ENCODE data around the gene RPS24.

The RPS24 gene

GRCh38 chr10:78079411-78079810 lies 45.7 kb downstream of the RPS24 start:
- Mint-ChIP-seq H3K9me3 (no peaks in the 10 kb centered on the region), H3K27ac (no peak overlapping the region), H3K4me1 (no peaks in the 10 kb centered on the region), H3K4me3 (no peak overlapping the region), H3K36me3 (no peaks in the 10 kb centered on the region)
- DNase-seq (ENCODE audit: low spot score in 2 of 2) (no peak), ATAC-seq (no peak)

DNA sequence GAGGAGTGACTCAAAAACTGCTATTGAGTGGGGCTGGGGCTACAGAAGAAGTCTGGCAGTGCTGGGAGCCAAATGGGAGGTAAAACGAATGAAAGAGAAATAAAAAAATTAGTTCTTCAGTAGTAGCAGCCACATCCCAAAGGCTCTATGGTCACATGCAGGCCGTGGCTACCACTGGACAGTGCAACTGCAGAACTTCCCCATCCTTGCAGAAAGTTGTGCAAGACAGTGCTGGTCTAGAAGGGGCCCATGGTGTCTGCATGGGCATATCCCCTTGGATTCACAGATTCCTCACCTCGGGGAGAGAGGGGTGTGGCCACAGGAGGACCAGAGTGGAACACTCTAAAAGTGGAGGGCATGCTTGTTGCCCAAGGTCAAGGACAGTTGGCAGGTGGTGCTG lies 47.6 kb downstream of the RPS24 start:
- Mint-ChIP-seq H3K9me3 (no peaks in the 10 kb centered on the region), H3K4me1 (no peaks in the 10 kb centered on the region), H3K27ac (no peak overlapping the region), H3K36me3 (no peaks in the 10 kb centered on the region), H3K4me3 (no peak overlapping the region)
- DNase-seq (ENCODE audit: low spot score in 2 of 2) (no peak), ATAC-seq (no peak)

- no peak overlapping the region for H3K4me3 Mint-ChIP-seq
- H3K36me3 Mint-ChIP-seq, result no peaks in the 10 kb centered on the region
- H3K4me1 Mint-ChIP-seq, result no peaks in the 10 kb centered on the region
- no peak overlapping the region for H3K27ac Mint-ChIP-seq
- ATAC-seq (no peak), DNase-seq (ENCODE audit: low spot score in 2 of 2) (no peak)
- no peaks in the 10 kb centered on the region for H3K9me3 Mint-ChIP-seq
These were observed 49.0 kb downstream of the RPS24 start for GRCh38 chr10:78082636-78083035.
